Activated naive CD4-positive, alpha-beta T cell treated with anti-CD3 and anti-CD28 coated beads, Interleukin-2, amount 50 U/mL, for 16 hours (primary cell): ENCODE data around the gene LAMTOR3.
"Not testable (repeated sequence)": the region's sequence is repeated elsewhere in the genome, so short reads cannot be mapped to it uniquely, and the experiment has no call there.

ENCODE experiments used
- DNase-seq: peaks from one replicate; pipeline ENCODE4 v3.0.0-alpha.2; 2020

Gene LAMTOR3

GRCh38 chr4:99861120-99861905 is 32.9 kb downstream of the LAMTOR3 start:
- no peak for DNase-seq

- DNase-seq, result no peak
These were observed 33.7 kb downstream of the LAMTOR3 start for GRCh38 chr4:99860521-99860920.

- DNase-seq, result no peak
These were observed 34.6 kb downstream of the LAMTOR3 start for GRCh38 chr4:99859618-99860017.

- DNase-seq, result no peak
These were observed 36.9 kb downstream of the LAMTOR3 start for GRCh38 chr4:99857307-99857706.

- no peak for DNase-seq
These were observed 38.1 kb downstream of the LAMTOR3 start for GRCh38 chr4:99856166-99856565.

GRCh38 chr4:99855678-99856077 is 38.5 kb downstream of the LAMTOR3 start:
- no peak for DNase-seq

- DNase-seq, result no peak
These were observed 40.2 kb downstream of the LAMTOR3 start for GRCh38 chr4:99853999-99854398.

GRCh38 chr4:99853190-99853589 is 41.0 kb downstream of the LAMTOR3 start:
- no peak for DNase-seq

- no peak for DNase-seq
These were observed 42.0 kb downstream of the LAMTOR3 start for GRCh38 chr4:99852199-99852749.

- DNase-seq, result no peak
These were observed 45.6 kb downstream of the LAMTOR3 start for GRCh38 chr4:99848591-99849001.

- DNase-seq, result no peak
These were observed 46.8 kb downstream of the LAMTOR3 start for GRCh38 chr4:99847362-99847976.

GRCh38 chr4:99846891-99847290 is 47.3 kb downstream of the LAMTOR3 start:
- DNase-seq, result no peak

GRCh38 chr4:99845708-99846469 is 48.3 kb downstream of the LAMTOR3 start:
- no peak for DNase-seq

- DNase-seq, result no peak
These were observed 49.0 kb downstream of the LAMTOR3 start for GRCh38 chr4:99845179-99845578.

- DNase-seq, result no peak
These were observed 50.2 kb downstream of the LAMTOR3 start for GRCh38 chr4:99844048-99844447.

GRCh38 chr4:99843413-99843812 is 50.8 kb downstream of the LAMTOR3 start:
- DNase-seq, result no peak

GRCh38 chr4:99841129-99841528 is 53.1 kb downstream of the LAMTOR3 start:
- no peak for DNase-seq

- DNase-seq, result no peak
These were observed 55.3 kb downstream of the LAMTOR3 start for GRCh38 chr4:99838927-99839326.

GRCh38 chr4:99835942-99836341 is 58.3 kb downstream of the LAMTOR3 start:
- no peak for DNase-seq

- no peak for DNase-seq
These were observed 59.7 kb downstream of the LAMTOR3 start for GRCh38 chr4:99834569-99834968.

GRCh38 chr4:99833756-99834155 is 60.5 kb downstream of the LAMTOR3 start:
- no peak for DNase-seq

- no peak for DNase-seq
These were observed 61.5 kb downstream of the LAMTOR3 start for GRCh38 chr4:99832758-99833157.

- no peak for DNase-seq
These were observed 61.9 kb downstream of the LAMTOR3 start for GRCh38 chr4:99832321-99832720.

- DNase-seq, result not testable (repeated sequence)
These were observed 64.2 kb downstream of the LAMTOR3 start for GRCh38 chr4:99830051-99830450.
